Mononuclear cell (primary cell): Measurements from ENCODE around the gene IGFALS. TPM values are rescaled to one million over a fixed set of nuclear protein-coding genes. Genes with fewer than 3 reads are reported as not detected.
A peak's percentile ranks its signal among the peaks of the same experiment; 100 is the strongest.

ENCODE experiments used
- H3K27me3 ChIP-seq: 2 replicates; pipeline ENCODE4 v1.6.0; 2011; ENCODE audit warnings: low read length, control low read depth; ENCODE audit not compliant: insufficient read depth
- H3K4me1 ChIP-seq: 2 replicates; pipeline ENCODE4 v1.5.1; 2011; ENCODE audit warnings: mild to moderate bottlenecking, low read length, control low read depth; ENCODE audit not compliant: insufficient read depth
- H3K4me3 ChIP-seq: 2 replicates; pipeline ENCODE4 v1.5.1; 2011; ENCODE audit warnings: mild to moderate bottlenecking, low read length, moderate library complexity
- H3K9me3 ChIP-seq: 2 replicates; pipeline ENCODE4 v1.5.1; 2011; ENCODE audit warnings: low read depth, mild to moderate bottlenecking, control low read depth, low read length
- total RNA-seq: library from RNA; depleted of rRNA; stranded (reverse); fragments of >200 nt; gene quantifications from one replicate; pipeline ENCODE4 v1.2.3, GENCODE V29; 2012

Gene IGFALS
- 0.63 TPM for total RNA-seq

DNA sequence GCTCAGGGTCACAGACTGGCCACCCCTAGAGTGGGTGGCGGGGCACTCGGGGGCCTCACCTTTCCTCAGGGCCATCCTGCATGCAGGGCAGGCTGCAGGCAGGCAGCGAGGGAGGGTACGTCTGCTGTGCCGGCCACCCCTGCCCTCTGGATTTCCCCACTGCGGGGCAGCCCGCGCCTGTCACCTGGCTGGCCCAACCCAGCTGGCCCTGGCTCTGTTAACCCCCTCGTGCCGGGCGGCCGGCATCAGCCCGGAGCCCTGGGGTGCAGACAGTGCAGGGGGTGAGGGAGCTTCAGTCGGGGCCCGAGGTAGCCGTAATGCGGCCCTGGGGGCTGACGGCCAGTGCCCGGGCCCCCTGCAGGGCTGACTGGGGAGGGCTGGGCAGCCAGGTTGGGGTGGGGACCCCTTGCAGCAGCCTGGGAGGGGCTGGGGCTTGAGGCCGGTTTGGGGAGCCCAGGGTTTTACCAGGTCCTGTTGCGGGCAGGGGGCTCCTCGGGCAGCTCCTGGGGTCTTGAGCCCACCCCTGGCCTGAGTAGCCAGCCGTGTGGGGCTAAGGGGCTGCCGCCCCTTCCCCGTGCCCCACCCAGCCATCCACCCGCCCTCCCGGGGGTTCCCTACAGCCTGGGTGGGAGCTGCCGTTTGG is at the start of gene IGFALS:
Gene IGFALS, minus strand, starts transcription at position 128 of the 643 bp plus-strand sequence. Its CDS starts 53 bp downstream, at position 75.
- Histone ChIP-seq H3K4me3 (no peak within 1 kb of the TSS), H3K27me3 (no peaks in the 10 kb centered on the region), H3K9me3 (no peaks in the 10 kb centered on the region), H3K4me1 (no peaks in the 10 kb centered on the region)

GRCh38 chr16:1839554-1839953 is 46.0 kb upstream of the IGFALS start:
- Histone ChIP-seq H3K9me3 (no peaks in the 10 kb centered on the region), H3K4me3 (no peak overlapping the region), H3K27me3 (no peaks in the 10 kb centered on the region), H3K4me1 (no peaks in the 10 kb centered on the region)

GRCh38 chr16:1834096-1834495 is 40.6 kb upstream of the IGFALS start:
- no peaks in the 10 kb centered on the region for H3K9me3 ChIP-seq
- H3K27me3 ChIP-seq = no peaks in the 10 kb centered on the region
- peaks cover 3% of the 10 kb centered on the region for H3K4me1 ChIP-seq
- H3K4me3 ChIP-seq = no peak overlapping the region

- peaks cover 12% of the 10 kb centered on the region for H3K4me1 ChIP-seq
- H3K27me3 ChIP-seq = no peaks in the 10 kb centered on the region
- H3K9me3 ChIP-seq = no peaks in the 10 kb centered on the region
- no peak overlapping the region for H3K4me3 ChIP-seq
Measured at GRCh38 chr16:1832838-1833454, 39.4 kb upstream of the IGFALS start.

DNA sequence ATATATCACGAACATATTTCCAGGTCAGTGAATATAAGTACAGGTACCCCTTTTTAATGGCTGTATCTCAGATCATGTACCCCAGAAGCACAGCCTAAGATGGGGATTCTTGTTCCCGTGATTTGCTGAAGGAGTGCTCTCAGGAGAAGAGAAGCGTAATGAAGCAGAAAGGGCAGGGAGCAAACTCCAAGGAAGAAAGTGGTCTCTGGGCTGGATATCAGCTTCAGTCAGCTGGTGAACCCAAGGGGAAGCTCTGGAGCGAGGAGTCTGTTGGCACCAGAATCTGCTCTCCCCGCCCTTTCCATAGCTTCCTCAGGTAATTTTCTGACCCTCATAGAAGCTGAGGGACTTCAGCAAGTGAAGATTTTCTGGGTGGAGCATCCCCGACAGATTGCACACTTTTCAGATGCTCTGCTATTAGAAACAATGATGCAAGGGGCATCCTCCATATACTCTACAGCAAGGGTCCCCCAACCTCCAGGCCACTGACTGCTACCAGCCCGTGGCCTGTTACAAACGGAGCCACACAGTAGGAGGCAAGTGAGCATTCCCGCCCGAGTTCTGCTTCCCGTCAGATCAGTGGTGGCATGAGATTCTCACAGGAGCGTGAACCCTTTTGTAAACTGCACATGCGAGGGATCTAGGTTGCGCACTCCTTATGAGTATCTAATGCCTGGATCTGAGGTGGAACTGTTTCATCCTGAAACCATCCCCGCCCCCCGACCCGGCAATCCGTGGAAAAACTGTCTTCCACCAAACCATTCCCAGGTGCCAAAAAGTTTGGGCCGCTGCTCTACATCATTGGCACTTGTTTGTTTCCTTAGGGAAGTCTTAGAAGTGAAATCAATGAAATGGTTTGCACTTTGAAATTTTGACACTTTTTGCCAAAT is 37.9 kb upstream of the IGFALS start:
- Histone ChIP-seq H3K4me1 (peaks cover 20% of the 10 kb centered on the region), H3K4me3 (no peak overlapping the region), H3K9me3 (no peaks in the 10 kb centered on the region), H3K27me3 (no peaks in the 10 kb centered on the region)

- Histone ChIP-seq H3K4me1 (peaks cover 27% of the 10 kb centered on the region), H3K27me3 (no peaks in the 10 kb centered on the region), H3K4me3 (no peak overlapping the region), H3K9me3 (no peaks in the 10 kb centered on the region)
Measured at GRCh38 chr16:1830213-1830612, 36.7 kb upstream of the IGFALS start.

- H3K27me3 ChIP-seq = no peaks in the 10 kb centered on the region
- H3K4me3 ChIP-seq = no peak overlapping the region
- H3K4me1 ChIP-seq = peaks cover 40% of the 10 kb centered on the region
- H3K9me3 ChIP-seq = no peaks in the 10 kb centered on the region
Measured at GRCh38 chr16:1828645-1829410, 35.3 kb upstream of the IGFALS start.

GRCh38 chr16:1826691-1827573 is 33.4 kb upstream of the IGFALS start, which contains the start of the genes FAHD1 and HAGH:
Gene FAHD1 (plus strand): TSS chr16:1827206. CDS start chr16:1827239, 33 bp downstream.
Gene HAGH (minus strand): TSS chr16:1826825. CDS start chr16:1826787, 38 bp downstream.
- no peaks in the 10 kb centered on the region for H3K9me3 ChIP-seq
- H3K27me3 ChIP-seq = no peaks in the 10 kb centered on the region
- peak within 1 kb of the TSS; percentile 71 for H3K4me3 ChIP-seq
- H3K4me1 ChIP-seq = peaks cover 41% of the 10 kb centered on the region

GRCh38 chr16:1825864-1826690 is 32.6 kb upstream of the IGFALS start:
- H3K9me3 ChIP-seq = no peaks in the 10 kb centered on the region
- peak overlapping the region; percentile 71 for H3K4me3 ChIP-seq
- H3K27me3 ChIP-seq = no peaks in the 10 kb centered on the region
- H3K4me1 ChIP-seq = peaks cover 41% of the 10 kb centered on the region

- peak overlapping the region; percentile 71 for H3K4me3 ChIP-seq
- no peaks in the 10 kb centered on the region for H3K9me3 ChIP-seq
- no peaks in the 10 kb centered on the region for H3K27me3 ChIP-seq
- peaks cover 41% of the 10 kb centered on the region for H3K4me1 ChIP-seq
Measured at GRCh38 chr16:1825381-1825863, 31.9 kb upstream of the IGFALS start.

- no peak overlapping the region for H3K4me3 ChIP-seq
- H3K4me1 ChIP-seq = peaks cover 35% of the 10 kb centered on the region
- no peaks in the 10 kb centered on the region for H3K9me3 ChIP-seq
- H3K27me3 ChIP-seq = no peaks in the 10 kb centered on the region
Measured at GRCh38 chr16:1823821-1824220, 30.3 kb upstream of the IGFALS start.

DNA sequence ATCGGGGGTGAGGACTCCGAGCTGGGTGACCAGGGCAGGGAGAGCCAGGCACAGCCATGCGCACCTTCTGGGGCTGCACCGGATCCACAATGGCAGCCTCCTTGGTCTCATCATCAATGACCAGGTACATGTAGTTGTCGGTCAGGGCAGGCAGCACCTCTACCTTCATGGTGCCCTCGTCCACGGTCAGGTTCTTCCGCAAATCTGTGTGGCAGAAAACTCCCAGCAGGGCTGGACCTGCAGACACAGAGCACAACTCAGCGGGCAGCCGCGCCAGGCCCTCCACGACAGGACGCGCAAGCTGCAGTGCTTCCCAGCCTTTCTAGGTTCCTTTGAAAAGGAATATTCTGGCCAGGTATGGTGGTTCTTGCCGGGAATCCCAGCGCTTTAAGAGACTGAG is 29.3 kb upstream of the IGFALS start:
- Histone ChIP-seq H3K4me3 (no peak overlapping the region), H3K4me1 (peaks cover 27% of the 10 kb centered on the region), H3K9me3 (no peaks in the 10 kb centered on the region), H3K27me3 (no peaks in the 10 kb centered on the region)
